ENCODE data around the gene SYT13.

The SYT13 gene

GRCh38 chr11:45215098-45215865 is 70.9 kb downstream of the SYT13 start:
- DNase-seq = no peak

DNA sequence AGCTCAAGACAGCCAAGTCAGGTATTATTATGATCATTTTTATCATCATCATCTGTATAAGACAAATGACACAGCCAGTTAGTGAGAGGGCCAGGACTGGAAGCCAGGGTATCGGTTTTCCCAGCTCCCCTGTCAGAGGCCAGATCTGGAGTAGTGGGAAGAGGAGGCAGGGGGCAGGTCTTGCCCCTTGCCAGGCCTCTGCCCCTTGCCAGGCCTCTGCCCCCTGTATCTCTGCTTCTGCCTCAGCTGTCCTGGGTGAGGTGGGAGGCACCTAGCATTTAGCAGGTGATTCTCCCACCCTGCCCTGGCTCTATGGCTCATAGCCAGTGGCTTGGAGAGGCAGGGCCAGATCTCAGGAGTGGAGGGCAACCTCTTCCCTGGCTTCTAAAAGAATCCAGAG is 72.4 kb downstream of the SYT13 start:
- no peak for DNase-seq

DNA sequence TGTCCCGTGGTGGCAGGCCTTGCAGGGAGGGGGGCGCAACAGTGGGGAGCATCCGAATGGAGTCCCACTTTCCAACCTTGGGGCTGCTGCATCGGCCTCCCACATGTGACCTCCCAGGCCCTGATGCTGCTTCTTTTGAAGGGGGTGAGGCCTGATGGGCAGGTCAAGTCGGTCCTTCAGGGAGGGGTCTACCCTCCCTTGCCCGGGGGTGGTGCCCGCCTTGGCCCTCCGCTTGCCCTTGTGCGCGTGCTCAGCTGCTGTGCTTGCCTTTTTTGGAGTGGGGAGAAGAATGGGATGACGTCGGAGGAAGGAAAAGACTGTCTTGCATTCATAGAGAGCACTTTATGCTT is 72.8 kb downstream of the SYT13 start:
- DNase-seq = no peak

DNA sequence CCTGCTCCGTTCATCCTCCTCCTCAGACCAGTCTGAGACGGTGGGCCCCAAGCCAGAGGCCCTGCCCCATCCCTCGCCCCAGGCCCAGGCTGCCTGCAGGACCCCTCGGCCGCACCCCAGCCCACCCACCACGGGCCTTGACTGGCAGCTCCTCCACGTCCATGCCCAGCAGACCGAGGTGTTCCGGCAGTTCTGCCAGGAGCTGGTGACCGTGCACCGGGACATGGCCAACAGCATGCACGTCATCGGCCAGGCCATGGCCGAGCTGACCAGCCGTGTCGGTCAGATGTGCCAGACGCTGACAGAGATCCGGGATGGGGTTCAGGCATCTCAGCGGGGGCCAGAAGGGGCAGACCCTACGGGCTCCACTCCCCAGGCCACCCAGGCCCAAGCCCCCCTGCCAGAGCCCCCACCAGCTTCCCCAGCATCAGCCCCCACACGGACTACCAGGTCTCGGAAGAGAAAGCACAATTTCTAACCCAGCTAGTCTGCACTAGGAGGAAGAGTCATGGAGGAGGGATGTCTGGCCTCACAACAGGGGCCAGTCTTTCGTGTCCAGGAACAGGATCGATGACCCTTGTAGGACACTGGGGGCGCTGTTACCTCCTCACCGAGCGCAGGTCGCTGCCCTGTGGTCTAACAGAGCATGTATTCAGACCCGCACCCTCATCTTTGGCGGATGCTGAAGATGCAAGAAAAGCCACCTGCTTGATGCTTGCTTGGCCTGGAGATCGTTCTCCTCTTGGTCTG is 73.4 kb downstream of the SYT13 start:
- no peak for DNase-seq

DNA sequence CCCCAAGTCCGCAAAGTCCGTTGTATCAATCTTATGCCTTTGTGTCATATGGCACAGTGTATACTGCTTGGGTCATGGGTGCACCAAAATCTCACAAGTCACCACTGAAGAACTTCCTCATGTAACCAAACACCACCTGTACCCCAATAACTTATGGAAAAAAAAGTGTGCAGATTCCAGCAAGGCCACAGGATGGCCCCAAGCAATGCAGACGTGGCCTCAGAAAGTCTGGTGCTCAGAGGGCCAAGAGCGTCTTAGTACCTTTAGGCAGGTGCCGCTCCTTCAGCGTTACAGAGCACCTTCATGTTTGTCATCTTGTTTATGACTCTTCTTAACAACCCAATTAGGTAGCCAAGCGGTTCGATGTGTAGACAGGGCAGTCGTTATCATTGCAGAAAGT is 74.4 kb downstream of the SYT13 start:
- DNase-seq = no peak

DNA sequence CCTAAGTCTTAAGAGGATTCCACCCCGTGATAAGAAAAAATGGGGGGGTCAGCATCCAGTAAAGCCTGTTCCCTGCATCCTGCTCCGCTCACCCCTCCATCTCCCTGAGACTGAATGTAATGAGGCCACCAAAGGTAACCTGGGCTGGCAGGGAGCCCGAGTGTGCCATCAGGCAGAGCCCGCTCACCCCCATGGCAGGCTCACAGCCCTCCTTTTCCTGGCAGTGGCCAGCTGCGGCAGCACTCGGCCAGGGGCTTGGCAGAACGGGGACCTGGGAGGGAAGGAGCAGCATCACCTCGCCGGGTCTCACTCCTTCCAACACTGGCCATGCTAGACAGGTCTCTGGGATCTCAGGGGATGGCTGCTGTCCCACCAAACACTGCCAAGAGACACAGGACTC is 75.3 kb downstream of the SYT13 start:
- no peak for DNase-seq

- no peak for DNase-seq
Measured at GRCh38 chr11:45209891-45210699, 76.0 kb downstream of the SYT13 start.

- no peak for DNase-seq
Measured at GRCh38 chr11:45209000-45209879, 76.9 kb downstream of the SYT13 start.

GRCh38 chr11:45208135-45208534 is 78.0 kb downstream of the SYT13 start:
- no peak for DNase-seq

DNA sequence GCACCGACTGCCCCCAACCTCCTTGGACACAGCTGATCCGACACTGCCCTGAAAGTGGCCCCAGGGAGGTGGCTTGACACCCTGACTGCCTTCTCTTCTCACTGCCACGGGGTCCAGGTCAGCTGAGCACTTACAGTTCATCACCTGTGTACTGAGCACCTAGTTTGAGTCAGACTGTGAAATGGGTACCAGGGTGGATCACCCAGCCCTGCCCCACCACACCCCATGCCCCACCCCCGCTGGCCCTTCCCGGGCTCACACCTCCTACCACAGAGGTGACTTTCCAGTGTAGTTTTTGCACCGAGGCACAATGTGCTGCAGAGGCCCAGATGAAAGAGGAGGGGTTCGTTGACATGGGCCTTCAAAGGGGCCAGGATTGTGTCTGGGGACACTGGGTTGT is 80.2 kb downstream of the SYT13 start:
- DNase-seq = no peak

DNA sequence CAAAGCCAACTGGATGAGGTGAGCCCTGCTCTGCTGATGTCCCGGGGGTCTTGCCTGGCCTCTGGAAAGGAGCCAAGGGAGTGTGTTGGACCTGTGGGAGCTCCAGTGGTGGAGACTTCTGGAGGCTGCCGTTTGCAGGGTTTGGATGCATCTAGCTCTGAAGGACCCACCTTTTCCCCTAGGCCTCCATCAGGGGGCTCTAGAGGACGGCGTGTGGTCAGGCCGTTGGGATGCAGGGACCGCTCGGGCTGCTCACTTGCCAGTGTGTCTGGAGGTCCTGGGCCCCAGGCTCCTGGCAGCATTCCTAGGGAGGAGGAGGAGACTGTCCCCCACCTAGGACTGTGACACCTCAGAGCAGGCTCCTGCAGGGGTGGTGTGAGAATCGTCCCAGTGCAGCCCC is 81.4 kb downstream of the SYT13 start:
- no peak for DNase-seq

DNA sequence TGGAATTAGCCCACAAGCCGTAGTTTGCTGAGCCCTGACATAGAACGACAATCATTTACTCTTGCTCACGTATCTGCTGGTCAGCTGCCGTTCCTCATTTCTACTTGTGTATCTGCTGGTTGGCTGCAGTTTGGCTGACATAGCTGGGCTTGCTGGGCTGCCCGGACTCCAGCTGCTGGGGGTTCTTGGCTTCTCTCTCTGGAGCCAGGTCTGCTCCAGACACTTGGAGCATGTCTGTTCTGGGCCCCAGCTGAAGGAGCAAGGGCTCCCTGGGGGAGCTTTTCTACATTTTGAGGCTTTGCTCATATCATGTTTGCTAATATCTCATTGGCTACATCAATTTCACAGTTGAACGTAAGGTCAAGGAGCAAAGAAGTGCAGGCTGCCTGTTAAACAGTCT is 92.4 kb downstream of the SYT13 start:
- DNase-seq = no peak

Data from stimulated activated CD4-positive, alpha-beta T cell treated with anti-CD3 and anti-CD28 coated beads, Interleukin-15, amount 100 ng/mL, for 24 hours (primary cell).